HepG2 (cell line): ENCODE results near the gene AP4M1. TPM values are rescaled to one million over a fixed set of nuclear protein-coding genes. Genes with fewer than 3 reads are reported as not detected.

ENCODE experiments used
- AGO1 ChIP-seq: fragments of 200-400 bp; formaldehyde crosslinking; IDR thresholded peaks from 2 replicates; pipeline ENCODE4 v1.6.1; 2017; ENCODE audit warnings: mild to moderate bottlenecking, low read depth, low read length, moderate library complexity; ENCODE audit not compliant: poor library complexity, severe bottlenecking
- ARHGAP35 ChIP-seq: sonication (generic); formaldehyde crosslinking; IDR thresholded peaks from 2 replicates; pipeline ENCODE4 v1.9.0; 2022; ENCODE audit warnings: mild to moderate bottlenecking, inconsistent platforms, moderate library complexity, missing genetic modification reagents, borderline replicate concordance
- ARID2 ChIP-seq: sonication (generic); formaldehyde crosslinking; IDR thresholded peaks from 2 replicates; pipeline ENCODE4 v1.8.1; 2022; ENCODE audit warnings: mild to moderate bottlenecking, missing genetic modification reagents, borderline replicate concordance
- BHLHE40 ChIP-seq: IDR thresholded peaks from 2 replicates; pipeline ENCODE4 v1.6.1; 2011; ENCODE audit warnings: low read length, improper control_type of control experiment
- CREB1 ChIP-seq, 2 experiments: fragments of 450-650 bp in 1 of 2; IDR thresholded peaks; 2 replicates each; pipeline ENCODE4 v1.6.1; 2016 to 2017; ENCODE audit warnings: control low read depth in 1 of 2, mild to moderate bottlenecking in 1 of 2, missing compliant biosample characterization in 1 of 2, missing genetic modification characterization in 1 of 2
- GATAD1 ChIP-seq: IDR thresholded peaks from 2 replicates; pipeline ENCODE4 v1.6.1; 2016; ENCODE audit warnings: missing genetic modification reagents, missing compliant biosample characterization
- REPIN1 ChIP-seq: sonication (generic); formaldehyde crosslinking; IDR thresholded peaks from 2 replicates; pipeline ENCODE4 v1.8.0; 2022; ENCODE audit warnings: missing genetic modification reagents, low read depth, mild to moderate bottlenecking, borderline replicate concordance
- SMAD1 ChIP-seq: sonication (generic); formaldehyde crosslinking; IDR thresholded peaks from 2 replicates; pipeline ENCODE4 v1.4.0; 2020; ENCODE audit warnings: missing genetic modification reagents, low read depth, mild to moderate bottlenecking, borderline replicate concordance
- SRSF9 ChIP-seq: fragments of 200-400 bp; formaldehyde crosslinking; IDR thresholded peaks from 2 replicates; pipeline ENCODE4 v1.6.1; 2018; ENCODE audit warnings: borderline replicate concordance, mild to moderate bottlenecking, low read depth, low read length; ENCODE audit not compliant: insufficient read depth, poor library complexity, severe bottlenecking
- ZFP90 ChIP-seq: sonication (generic); formaldehyde crosslinking; IDR thresholded peaks from 2 replicates; pipeline ENCODE4 v1.8.0; 2022; ENCODE audit warnings: missing genetic modification reagents, mild to moderate bottlenecking, inconsistent platforms, borderline replicate concordance
- ZNF598 ChIP-seq: sonication (generic); formaldehyde crosslinking; IDR thresholded peaks from 2 replicates; pipeline ENCODE4 v1.5.1; 2020; ENCODE audit warnings: mild to moderate bottlenecking, missing genetic modification reagents, borderline replicate concordance
- ZNF616 ChIP-seq: sonication (generic); formaldehyde crosslinking; IDR thresholded peaks from 2 replicates; pipeline ENCODE4 v1.5.0; 2020; ENCODE audit warnings: low read depth, mild to moderate bottlenecking, missing genetic modification reagents
- ZNF776 ChIP-seq: sonication (generic); formaldehyde crosslinking; IDR thresholded peaks from 2 replicates; pipeline ENCODE4 v1.4.0; 2020; ENCODE audit warnings: mild to moderate bottlenecking, missing genetic modification reagents
- ZNF850 ChIP-seq: sonication (generic); formaldehyde crosslinking; conservative IDR thresholded peaks from 2 replicates; pipeline ENCODE4 v1.9.0; 2021; ENCODE audit warnings: mild to moderate bottlenecking, missing genetic modification reagents
- polyA plus RNA-seq, 8 experiments: library from polyadenylated mRNA; depleted of rRNA in 3 of 8; stranded (reverse) in 7 of 8; unstranded in 1 of 8; fragments of >200 nt; fragmentation: Illumina TruSeq in 4 of 8; extraction: Trizol in 4 of 8; gene quantifications; 2 replicates each; pipeline versions ENCODE4 v1.2.1 to v1.2.3, GENCODE V29; 2011 to 2016; ENCODE audit warnings: low read depth in 4 of 8, missing spikeins in 1 of 8, mixed read lengths in 1 of 8; ENCODE audit not compliant: insufficient read depth in 1 of 8
- total RNA-seq, 5 experiments: library from RNA; depleted of rRNA; stranded (reverse); fragments of >200 nt; fragmentation: Illumina TruSeq; extraction: Trizol; gene quantifications; 2 replicates each; pipeline ENCODE4 v1.2.3, GENCODE V29; 2016; ENCODE audit warnings: low read depth in 1 of 5
- TF ChIP-seq, protein P1 (sequence below): sonication (generic); formaldehyde crosslinking; IDR thresholded peaks from 2 replicates; pipeline ENCODE4 v1.4.0; 2020; ENCODE audit warnings: missing genetic modification reagents, borderline replicate concordance
- TF ChIP-seq, protein P2 (sequence below): conservative IDR thresholded peaks from 2 replicates; pipeline ENCODE4 v1.6.1; 2018; ENCODE audit warnings: missing genetic modification reagents
- TF ChIP-seq, protein P3 (sequence below): sonication (generic); formaldehyde crosslinking; IDR thresholded peaks from 2 replicates; pipeline ENCODE4 v1.4.0; 2020; ENCODE audit warnings: mild to moderate bottlenecking, missing genetic modification reagents, borderline replicate concordance
- TF ChIP-seq, protein P4 (sequence below): sonication (generic); formaldehyde crosslinking; IDR thresholded peaks from 2 replicates; pipeline ENCODE4 v1.8.1; 2022; ENCODE audit warnings: mild to moderate bottlenecking, missing genetic modification reagents

The AP4M1 gene
- total and polyA plus RNA-seq, 2 of the 13 experiments (the other 11 are each of a cell fraction or from before 2014, with no cell fraction given): 6.3 to 9.7 TPM

DNA sequence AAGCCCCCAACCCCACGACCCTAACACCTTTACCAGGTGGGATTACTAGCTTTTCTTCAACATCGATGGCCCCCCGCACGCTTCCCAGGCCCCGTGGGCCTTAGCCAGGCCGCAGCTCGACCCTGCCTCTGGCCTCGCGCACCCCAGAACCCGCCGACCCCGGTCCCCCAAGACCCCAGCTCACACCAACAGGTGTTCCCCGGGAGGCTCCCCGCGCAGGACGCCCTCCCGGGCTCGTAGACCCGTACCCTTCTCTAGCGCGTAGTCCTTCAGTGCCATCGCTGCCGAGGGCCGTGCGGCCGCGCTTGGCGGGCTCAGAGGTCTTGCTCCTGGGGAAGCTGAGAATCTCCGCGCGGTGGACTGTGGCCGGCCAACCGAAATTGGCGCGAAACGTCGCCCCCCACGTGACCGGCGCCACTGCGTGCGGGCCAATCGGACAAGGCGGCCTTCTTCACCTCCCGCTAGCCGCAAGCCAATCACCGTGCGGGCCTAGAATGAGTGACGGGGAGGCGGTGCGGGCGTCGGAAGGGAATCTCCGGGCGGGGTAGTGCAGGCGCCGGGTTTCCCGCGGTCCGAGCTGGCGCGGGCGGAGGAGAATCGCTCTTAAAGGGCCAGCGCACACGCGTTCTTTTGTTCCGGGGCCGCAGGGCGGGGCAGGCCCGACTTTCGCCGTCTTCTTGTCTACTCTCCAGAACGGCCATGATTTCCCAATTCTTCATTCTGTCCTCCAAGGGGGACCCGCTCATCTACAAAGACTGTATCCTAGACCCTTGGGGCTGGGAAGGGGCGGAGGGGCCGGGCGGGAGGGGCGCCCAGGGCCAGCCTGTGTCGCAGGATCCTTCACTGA lies at the start of gene AP4M1, which contains the start of gene MCM7 (continued):
- TF ChIP-seq ARID2 (CRISPR knock-in tag): peak; percentile 84; the same call in 1 of the 2 replicates
- TF ChIP-seq, protein P1, sequence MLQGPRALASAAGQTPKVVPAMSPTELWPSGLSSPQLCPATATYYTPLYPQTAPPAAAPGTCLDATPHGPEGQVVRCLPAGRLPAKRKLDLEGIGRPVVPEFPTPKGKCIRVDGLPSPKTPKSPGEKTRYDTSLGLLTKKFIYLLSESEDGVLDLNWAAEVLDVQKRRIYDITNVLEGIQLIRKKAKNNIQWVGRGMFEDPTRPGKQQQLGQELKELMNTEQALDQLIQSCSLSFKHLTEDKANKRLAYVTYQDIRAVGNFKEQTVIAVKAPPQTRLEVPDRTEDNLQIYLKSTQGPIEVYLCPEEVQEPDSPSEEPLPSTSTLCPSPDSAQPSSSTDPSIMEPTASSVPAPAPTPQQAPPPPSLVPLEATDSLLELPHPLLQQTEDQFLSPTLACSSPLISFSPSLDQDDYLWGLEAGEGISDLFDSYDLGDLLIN (CRISPR knock-in tag): peak; percentile 82; the same call in 1 of the 2 replicates
- peak; percentile 70 for TF ChIP-seq REPIN1 (CRISPR knock-in tag)
- peak; percentile 76 for TF ChIP-seq CREB1 (IDR thresholded peaks at IDR 0.05)
- peak; percentile 80 for TF ChIP-seq CREB1 (CRISPR knock-in tag; IDR thresholded peaks at IDR 0.05)
- no peak; the same call in none of the 2 replicates for TF ChIP-seq ZNF598
- peak; percentile 73 for TF ChIP-seq SMAD1 (CRISPR knock-in tag)
- 0 out of 2 replicates have a peak, but pooled peaks have one; percentile 33 for TF ChIP-seq ZFP90
- peak; percentile 93 for TF ChIP-seq GATAD1 (CRISPR knock-in tag)
- TF ChIP-seq, protein P2, sequence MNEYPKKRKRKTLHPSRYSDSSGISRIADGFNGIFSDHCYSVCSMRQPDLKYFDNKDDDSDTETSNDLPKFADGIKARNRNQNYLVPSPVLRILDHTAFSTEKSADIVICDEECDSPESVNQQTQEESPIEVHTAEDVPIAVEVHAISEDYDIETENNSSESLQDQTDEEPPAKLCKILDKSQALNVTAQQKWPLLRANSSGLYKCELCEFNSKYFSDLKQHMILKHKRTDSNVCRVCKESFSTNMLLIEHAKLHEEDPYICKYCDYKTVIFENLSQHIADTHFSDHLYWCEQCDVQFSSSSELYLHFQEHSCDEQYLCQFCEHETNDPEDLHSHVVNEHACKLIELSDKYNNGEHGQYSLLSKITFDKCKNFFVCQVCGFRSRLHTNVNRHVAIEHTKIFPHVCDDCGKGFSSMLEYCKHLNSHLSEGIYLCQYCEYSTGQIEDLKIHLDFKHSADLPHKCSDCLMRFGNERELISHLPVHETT (CRISPR knock-in tag): no peak
- TF ChIP-seq ARHGAP35 (CRISPR knock-in tag): 0 out of 2 replicates have a peak, but pooled peaks have one; percentile 33
- no peak for TF ChIP-seq SRSF9
- TF ChIP-seq, protein P3, sequence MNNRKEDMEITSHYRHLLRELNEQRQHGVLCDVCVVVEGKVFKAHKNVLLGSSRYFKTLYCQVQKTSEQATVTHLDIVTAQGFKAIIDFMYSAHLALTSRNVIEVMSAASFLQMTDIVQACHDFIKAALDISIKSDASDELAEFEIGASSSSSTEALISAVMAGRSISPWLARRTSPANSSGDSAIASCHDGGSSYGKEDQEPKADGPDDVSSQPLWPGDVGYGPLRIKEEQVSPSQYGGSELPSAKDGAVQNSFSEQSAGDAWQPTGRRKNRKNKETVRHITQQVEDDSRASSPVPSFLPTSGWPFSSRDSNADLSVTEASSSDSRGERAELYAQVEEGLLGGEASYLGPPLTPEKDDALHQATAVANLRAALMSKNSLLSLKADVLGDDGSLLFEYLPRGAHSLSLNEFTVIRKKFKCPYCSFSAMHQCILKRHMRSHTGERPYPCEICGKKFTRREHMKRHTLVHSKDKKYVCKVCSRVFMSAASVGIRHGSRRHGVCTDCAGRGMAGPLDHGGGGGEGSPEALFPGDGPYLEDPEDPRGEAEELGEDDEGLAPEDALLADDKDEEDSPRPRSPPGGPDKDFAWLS (CRISPR knock-in tag): no peak
- TF ChIP-seq BHLHE40: peak; percentile 46
- peak; percentile 53; the same call in 1 of the 2 replicates for TF ChIP-seq ZNF776 (CRISPR knock-in tag)
- TF ChIP-seq ZNF850 (CRISPR knock-in tag): no peak
- TF ChIP-seq, protein P4, sequence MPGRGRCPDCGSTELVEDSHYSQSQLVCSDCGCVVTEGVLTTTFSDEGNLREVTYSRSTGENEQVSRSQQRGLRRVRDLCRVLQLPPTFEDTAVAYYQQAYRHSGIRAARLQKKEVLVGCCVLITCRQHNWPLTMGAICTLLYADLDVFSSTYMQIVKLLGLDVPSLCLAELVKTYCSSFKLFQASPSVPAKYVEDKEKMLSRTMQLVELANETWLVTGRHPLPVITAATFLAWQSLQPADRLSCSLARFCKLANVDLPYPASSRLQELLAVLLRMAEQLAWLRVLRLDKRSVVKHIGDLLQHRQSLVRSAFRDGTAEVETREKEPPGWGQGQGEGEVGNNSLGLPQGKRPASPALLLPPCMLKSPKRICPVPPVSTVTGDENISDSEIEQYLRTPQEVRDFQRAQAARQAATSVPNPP (CRISPR knock-in tag): peak; percentile 71; the same call in 1 of the 2 replicates
- TF ChIP-seq AGO1: peak; percentile 26
- TF ChIP-seq ZNF616 (CRISPR knock-in tag): 0 out of 2 replicates have a peak, but pooled peaks have one; percentile 64
